C4-2B (cell line): ENCODE measurements around the gene KRTAP25-1.

ENCODE experiments used
- CTCF ChIP-seq: fragments of 450-650 bp; conservative IDR thresholded peaks from 2 replicates; pipeline ENCODE4 v1.5.1; 2017; ENCODE audit warnings: mild to moderate bottlenecking
- ZFX ChIP-seq: fragments of 450-650 bp; IDR thresholded peaks from 2 replicates; pipeline ENCODE4 v1.6.1; 2017

GRCh38 chr21:30269803-30270530 lies 19.3 kb downstream of the KRTAP25-1 start:
- TF ChIP-seq CTCF (no peak), ZFX (no peak)
